GM12874 (cell line): ENCODE measurements around the gene FBXL19.

Source experiments
- CTCF ChIP-seq: IDR thresholded peaks from 2 replicates; pipeline ENCODE4 v1.5.1; 2011; ENCODE audit warnings: low read depth, mild to moderate bottlenecking, control low read depth, low read length, moderate library complexity; ENCODE audit not compliant: insufficient read depth

FBXL19 gene

DNA sequence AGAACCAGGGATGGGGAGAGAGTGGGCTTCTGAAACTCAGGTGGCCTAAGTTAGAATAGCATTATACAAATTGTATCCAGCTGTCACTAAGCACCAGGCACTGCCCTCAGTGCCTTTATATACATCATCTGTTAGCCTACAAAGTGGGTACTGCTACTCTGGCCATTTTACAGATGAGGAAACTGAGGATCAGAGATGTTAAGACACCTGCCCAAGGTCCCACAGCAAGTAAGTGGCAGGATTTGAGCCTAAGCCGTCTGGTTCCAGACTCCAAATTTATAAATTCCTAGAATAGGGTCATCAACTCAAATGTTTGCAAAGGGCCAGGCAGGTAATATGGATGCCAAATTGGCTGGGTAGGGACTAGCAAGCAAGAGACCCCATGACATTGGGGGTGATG lies 27.8 kb downstream of the FBXL19 start:
- TF ChIP-seq CTCF, result no peak

DNA sequence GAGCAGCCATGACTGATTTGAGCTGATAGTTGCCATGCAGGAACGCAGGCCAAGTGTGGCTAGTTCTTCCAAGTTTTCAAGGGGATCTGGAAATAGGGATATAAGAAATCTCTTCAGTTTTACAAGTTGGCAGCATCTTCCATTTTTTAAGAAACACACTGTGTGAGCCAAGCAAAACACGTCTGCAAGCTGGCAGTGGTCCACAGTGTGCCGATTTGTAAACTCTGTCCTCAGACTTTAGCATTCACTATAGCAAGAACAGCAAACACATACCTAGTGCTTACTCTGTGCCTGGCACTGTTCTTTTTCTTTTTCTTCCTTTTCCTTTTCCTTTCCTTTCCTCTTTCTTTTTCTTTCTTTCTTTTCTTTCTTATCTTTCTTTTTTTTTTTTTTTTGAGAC lies 28.4 kb downstream of the FBXL19 start:
- no peak for TF ChIP-seq CTCF

DNA sequence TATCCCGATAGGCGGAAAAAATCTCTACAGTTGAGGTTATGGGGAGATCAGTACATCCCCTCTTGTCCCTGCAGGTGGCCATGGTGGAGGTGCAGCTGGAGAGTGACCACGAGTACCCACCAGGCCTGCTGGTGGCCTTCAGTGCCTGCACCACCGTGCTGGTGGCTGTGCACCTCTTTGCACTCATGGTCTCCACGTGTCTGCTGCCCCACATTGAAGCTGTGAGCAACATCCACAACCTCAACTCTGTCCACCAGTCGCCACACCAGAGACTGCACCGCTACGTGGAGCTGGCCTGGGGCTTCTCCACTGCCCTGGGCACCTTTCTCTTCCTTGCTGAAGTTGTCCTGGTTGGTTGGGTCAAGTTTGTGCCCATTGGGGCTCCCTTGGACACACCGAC lies 29.7 kb downstream of the FBXL19 start:
- no peak for TF ChIP-seq CTCF

DNA sequence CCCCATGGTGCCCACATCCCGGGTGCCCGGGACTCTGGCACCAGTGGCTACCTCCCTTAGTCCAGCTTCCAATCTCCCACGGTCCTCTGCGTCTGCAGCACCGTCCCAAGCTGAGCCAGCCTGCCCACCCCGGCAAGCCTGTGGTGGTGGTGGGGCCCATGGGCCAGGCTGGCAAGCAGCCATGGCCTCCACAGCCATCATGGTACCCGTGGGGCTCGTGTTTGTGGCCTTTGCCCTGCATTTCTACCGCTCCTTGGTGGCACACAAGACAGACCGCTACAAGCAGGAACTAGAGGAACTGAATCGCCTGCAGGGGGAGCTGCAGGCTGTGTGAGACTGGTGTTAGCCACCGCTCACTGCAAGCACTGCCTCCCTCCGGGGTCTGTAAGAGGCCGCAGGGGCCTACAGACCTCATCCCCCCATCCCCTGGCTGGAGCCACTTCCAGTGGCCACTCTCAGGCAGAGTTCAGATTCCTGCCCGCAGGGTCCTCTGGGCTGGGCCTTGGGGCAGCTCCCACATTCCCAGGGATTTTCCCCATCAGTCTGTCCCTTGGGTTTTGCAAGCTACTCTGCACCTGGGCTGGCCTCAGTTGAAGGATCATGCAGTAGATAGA lies 30.2 kb downstream of the FBXL19 start:
- TF ChIP-seq CTCF, result peak; percentile 79

GRCh38 chr16:30954993-30955392 lies 31.6 kb downstream of the FBXL19 start:
- TF ChIP-seq CTCF, result no peak

DNA sequence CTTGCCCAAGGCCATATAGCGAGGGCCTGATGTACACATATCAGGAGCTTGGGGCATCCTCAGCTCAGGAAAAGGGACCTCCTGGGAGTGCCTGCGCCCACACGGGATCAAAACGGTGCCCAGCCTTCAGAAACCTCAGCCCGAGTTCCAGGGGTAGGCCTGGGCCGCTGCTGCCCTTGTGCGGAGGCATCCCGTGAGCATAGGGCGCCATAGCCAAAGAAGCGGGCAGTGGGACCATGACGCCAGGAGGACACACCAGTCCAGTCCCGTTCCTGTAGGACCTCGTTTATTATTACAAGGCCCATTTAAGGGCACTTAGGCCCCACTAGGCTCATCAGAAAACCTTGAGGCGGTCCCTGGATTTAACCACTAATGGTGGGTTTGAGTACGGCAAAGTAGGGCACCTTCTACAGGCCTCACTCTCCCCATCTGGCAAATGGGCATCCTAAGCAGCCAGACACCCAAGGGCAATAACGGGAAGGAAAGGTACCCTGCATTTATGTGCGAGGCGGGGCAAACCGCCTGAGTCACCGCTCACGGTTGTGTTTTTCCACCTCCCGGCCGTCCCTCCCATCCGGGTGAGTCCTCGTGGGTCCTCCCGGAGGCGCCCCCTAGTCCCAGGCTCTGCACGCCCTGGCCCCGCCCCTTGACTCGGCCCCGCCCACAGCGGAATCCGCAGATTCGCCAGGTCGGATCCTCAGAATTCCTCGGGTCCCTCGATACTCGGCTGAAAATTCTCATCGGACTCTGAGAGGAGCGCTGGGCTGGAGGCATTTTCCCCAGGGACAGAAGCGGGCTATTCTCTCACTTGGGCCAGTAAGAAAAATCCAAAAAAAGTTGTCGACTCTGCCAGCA lies 33.5 kb downstream of the FBXL19 start:
- TF ChIP-seq CTCF, result peak; percentile 35

DNA sequence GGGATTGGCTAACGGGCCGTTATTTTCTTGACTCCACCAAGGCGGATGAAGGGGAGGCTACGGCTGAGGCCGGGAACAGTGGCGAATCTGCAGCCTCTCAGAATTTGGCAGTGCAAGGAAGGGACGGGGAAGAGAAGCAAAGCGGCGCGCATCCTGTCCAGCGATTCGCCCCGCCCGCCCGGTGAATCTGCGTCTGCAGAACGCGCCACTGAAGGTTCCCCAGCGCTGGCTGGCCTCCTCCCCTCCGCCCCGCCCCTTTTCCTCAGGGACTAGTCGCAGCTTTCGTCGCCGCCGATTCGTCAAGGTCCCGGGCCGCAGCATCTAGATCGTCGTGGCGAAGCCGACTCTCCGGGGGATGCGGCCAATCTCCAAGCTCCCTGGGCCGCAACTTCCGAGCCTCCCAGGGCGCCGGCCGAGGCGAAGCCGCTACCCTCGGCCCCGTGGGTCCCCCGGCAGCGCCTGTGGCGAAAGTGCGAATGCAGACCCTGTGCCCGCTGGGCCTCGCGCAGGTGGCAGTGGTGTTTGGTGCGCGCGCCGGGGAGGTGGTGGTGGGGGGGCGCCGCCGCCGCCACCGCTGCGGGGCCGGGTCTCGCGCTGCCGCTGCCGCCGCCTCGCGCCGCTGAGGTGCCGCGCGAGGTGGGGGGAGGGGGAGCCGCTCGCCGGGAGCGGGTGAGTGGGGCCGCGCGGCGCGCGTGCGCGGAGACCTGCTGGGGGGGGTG lies 34.2 kb downstream of the FBXL19 start, which contains the start of gene SETD1A:
Gene SETD1A (plus strand): TSS at position 299 of the 719 bp plus-strand sequence. CDS start 978 bp downstream, outside the sequence.
- no peak for TF ChIP-seq CTCF
